GM19035 (cell line): ENCODE results near the gene THEMIS.
"Not testable (repeated sequence)": the region's sequence is repeated elsewhere in the genome, so short reads cannot be mapped to it uniquely, and the experiment has no call there.

Experiments used
- ATAC-seq: cut with Tn5 transposase; IDR thresholded peaks from one replicate; pipeline ENCODE4 v1.9.1; 2021; ENCODE audit not compliant: unreplicated experiment

Gene THEMIS

GRCh38 chr6:127914240-127914639 lies 13.4 kb upstream of the THEMIS start:
- ATAC-seq = no peak

- no peak for ATAC-seq
Measured at GRCh38 chr6:127912914-127913313, 12.1 kb upstream of the THEMIS start.

- peak; percentile 68 for ATAC-seq
Measured at GRCh38 chr6:127907960-127908640, 7.2 kb upstream of the THEMIS start.

- no peak for ATAC-seq
Measured at GRCh38 chr6:127904160-127904559, 3.3 kb upstream of the THEMIS start.

GRCh38 chr6:127902933-127903332 lies 2.1 kb upstream of the THEMIS start:
- no peak for ATAC-seq

- ATAC-seq = no peak
Measured at GRCh38 chr6:127897484-127897883, 3.4 kb downstream of the THEMIS start.

- ATAC-seq = no peak
Measured at GRCh38 chr6:127894051-127894450, 6.8 kb downstream of the THEMIS start.

GRCh38 chr6:127893541-127893940 lies 7.3 kb downstream of the THEMIS start:
- no peak for ATAC-seq

GRCh38 chr6:127891731-127892326 lies 9.0 kb downstream of the THEMIS start:
- no peak for ATAC-seq

- ATAC-seq = no peak
Measured at GRCh38 chr6:127886603-127887002, 14.3 kb downstream of the THEMIS start.

GRCh38 chr6:127884134-127884533 lies 16.7 kb downstream of the THEMIS start:
- ATAC-seq = no peak

- not testable (repeated sequence) for ATAC-seq
Measured at GRCh38 chr6:127881949-127882348, 18.9 kb downstream of the THEMIS start.

GRCh38 chr6:127880429-127880828 lies 20.4 kb downstream of the THEMIS start:
- no peak for ATAC-seq

- ATAC-seq = no peak
Measured at GRCh38 chr6:127879685-127880084, 21.2 kb downstream of the THEMIS start.

GRCh38 chr6:127878115-127878514 lies 22.7 kb downstream of the THEMIS start:
- ATAC-seq = no peak

GRCh38 chr6:127877231-127877630 lies 23.6 kb downstream of the THEMIS start:
- ATAC-seq = no peak

GRCh38 chr6:127869772-127870404 lies 31.0 kb downstream of the THEMIS start:
- ATAC-seq = no peak

GRCh38 chr6:127869183-127869582 lies 31.7 kb downstream of the THEMIS start:
- ATAC-seq = no peak

GRCh38 chr6:127868338-127868737 lies 32.5 kb downstream of the THEMIS start:
- ATAC-seq = no peak

- ATAC-seq = no peak
Measured at GRCh38 chr6:127866766-127867165, 34.1 kb downstream of the THEMIS start.

- no peak for ATAC-seq
Measured at GRCh38 chr6:127865108-127865507, 35.8 kb downstream of the THEMIS start.

GRCh38 chr6:127864701-127865100 lies 36.2 kb downstream of the THEMIS start:
- ATAC-seq = no peak
